CD8-positive, alpha-beta memory T cell (primary cell): ENCODE measurements around the gene IL22RA1. TPM values are rescaled to one million over a fixed set of nuclear protein-coding genes. Genes with fewer than 3 reads are reported as not detected.

ENCODE experiments used
- CTCF ChIA-PET: fragments of 350-600 bp; sonication (Branson Sonifier 250); formaldehyde crosslinking; loops from one replicate; lab custom pipeline; 2021; ENCODE audit warnings: antibody characterized with exemption; lab: Charles Lee
- POLR2A ChIA-PET: fragments of 350-600 bp; sonication (Branson Sonifier 250); formaldehyde crosslinking; loops from one replicate; lab custom pipeline; 2021; ENCODE audit warnings: antibody characterized with exemption; lab: Charles Lee
- DNase-seq, 5 donors: peaks; one replicate each; pipeline versions ENCODE4 v3.0.0 to v3.0.0-alpha.2; 2020 to 2022; ENCODE audit warnings: mixed read lengths in 1 of 5
- H3K27ac ChIP-seq: one replicate; pipeline ENCODE4 v1.7.0; 2013; ENCODE audit warnings: low read depth, mild to moderate bottlenecking, low read length, moderate library complexity
- H3K27me3 ChIP-seq: 2 replicates; pipeline ENCODE4 v1.7.0; 2013; ENCODE audit warnings: low read length, mild to moderate bottlenecking; ENCODE audit not compliant: insufficient read depth, poor library complexity, severe bottlenecking
- H3K36me3 ChIP-seq: 2 replicates; pipeline ENCODE4 v1.7.0; 2013; ENCODE audit warnings: mild to moderate bottlenecking, low read length, moderate library complexity; ENCODE audit not compliant: insufficient read depth
- H3K4me1 ChIP-seq: 2 replicates; pipeline ENCODE4 v1.7.0; 2013; ENCODE audit warnings: mild to moderate bottlenecking, low read length, moderate library complexity; ENCODE audit not compliant: insufficient read depth
- H3K4me3 ChIP-seq: 2 replicates; pipeline ENCODE4 v1.7.0; 2013; ENCODE audit warnings: mild to moderate bottlenecking, low read length
- H3K9me3 ChIP-seq: 2 replicates; pipeline ENCODE4 v1.7.0; 2013; ENCODE audit warnings: mild to moderate bottlenecking, low read length
- H3K27ac Mint-ChIP-seq, 8 donors: one replicate each; pipeline ENCODE4 v1.8.0; 2020 to 2021; ENCODE audit warnings: mixed read lengths in 8 of 8, mild to moderate bottlenecking in 6 of 8, inconsistent platforms in 3 of 8, moderate library complexity in 3 of 8
- H3K27me3 Mint-ChIP-seq, 2 donors: one replicate each; pipeline ENCODE4 v1.8.0; 2020 to 2021; ENCODE audit warnings: mixed read lengths in 2 of 2, mild to moderate bottlenecking in 1 of 2, moderate library complexity in 1 of 2
- H3K36me3 Mint-ChIP-seq, 3 donors: one replicate each; pipeline ENCODE4 v1.8.0; 2020 to 2021; ENCODE audit warnings: mixed read lengths in 3 of 3, inconsistent platforms in 1 of 3, mild to moderate bottlenecking in 1 of 3
- H3K4me1 Mint-ChIP-seq, 3 donors: one replicate each; pipeline ENCODE4 v1.8.0; 2020 to 2021; ENCODE audit warnings: mixed read lengths in 3 of 3, inconsistent platforms in 1 of 3, mild to moderate bottlenecking in 1 of 3
- H3K4me3 Mint-ChIP-seq, 7 donors: one replicate each; pipeline ENCODE4 v1.8.0; 2020 to 2021; ENCODE audit warnings: mixed read lengths in 7 of 7, mild to moderate bottlenecking in 6 of 7, moderate library complexity in 4 of 7, inconsistent platforms in 2 of 7
- H3K9me3 Mint-ChIP-seq, 5 donors: one replicate each; pipeline ENCODE4 v1.8.0; 2020 to 2022; ENCODE audit warnings: mixed read lengths in 5 of 5, mild to moderate bottlenecking in 3 of 5, moderate library complexity in 2 of 5, inconsistent platforms in 1 of 5
- polyA plus RNA-seq: library from polyadenylated mRNA; unstranded; fragments of 300-500 nt; fragmentation: Illumina TruSeq; gene quantifications from one replicate; pipeline ENCODE4 v1.2.3, GENCODE V29; 2021
- total RNA-seq, 2 experiments: library from RNA; stranded (reverse); gene quantifications; one replicate each; pipeline ENCODE4 v1.2.3, GENCODE V29; 2021

The IL22RA1 gene
- total and polyA plus RNA-seq, 3 experiments from 2014 or later, result not detected

DNA sequence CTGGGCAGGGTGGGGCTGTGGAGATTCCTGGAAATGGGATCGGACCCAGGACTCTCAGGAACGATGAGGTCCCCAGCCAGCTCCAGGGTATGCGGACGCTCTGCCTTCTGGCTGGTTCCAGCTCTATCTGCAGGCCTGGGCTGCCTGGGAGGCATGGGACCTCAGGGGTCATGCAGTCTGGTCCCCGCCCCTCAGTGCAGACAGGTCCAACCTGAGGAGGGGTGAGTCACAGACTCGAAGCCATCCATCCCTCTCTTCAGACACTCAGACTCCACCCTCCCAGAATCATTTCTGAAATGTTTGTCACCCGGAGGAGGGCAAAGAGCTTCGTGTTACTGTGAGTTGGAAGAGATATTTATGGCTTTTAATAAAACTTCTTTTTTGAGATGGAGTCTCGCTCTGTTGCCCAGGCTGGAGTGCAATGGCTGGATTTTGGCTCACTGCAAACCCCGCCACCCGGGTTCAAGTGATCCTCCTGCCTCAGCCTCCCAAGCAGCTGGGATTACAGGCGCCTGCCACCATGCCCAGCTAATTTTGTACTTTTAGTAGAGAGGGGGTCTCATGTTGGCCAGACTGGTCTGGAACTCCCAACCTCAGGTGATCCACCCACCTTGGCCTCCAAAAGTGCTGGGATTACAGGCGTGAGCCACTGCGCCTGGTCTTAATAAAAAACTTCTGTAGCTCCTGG lies 25.1 kb downstream of the IL22RA1 start:
- H3K9me3 ChIP-seq, result no peaks in the 10 kb centered on the region
- Mint-ChIP-seq H3K27ac (no peak overlapping the region), H3K36me3 (no peaks in the 10 kb centered on the region), H3K27me3 (peaks cover 24 to 49% of the 10 kb centered on the region in 2 donors), H3K9me3 (no peaks in the 10 kb centered on the region), H3K4me1 (peaks cover 0 to under 1% (median 0%) of the 10 kb centered on the region in 3 donors), H3K4me3 (no peak overlapping the region)
- DNase-seq, result no peak
- ChIA-PET POLR2A (no interaction called here), CTCF (no interaction called here)
- no peak overlapping the region for H3K4me3 ChIP-seq
- peaks cover under 1% of the 10 kb centered on the region for H3K4me1 ChIP-seq
- no peak overlapping the region for H3K27ac ChIP-seq
- H3K36me3 ChIP-seq, result no peaks in the 10 kb centered on the region
- H3K27me3 ChIP-seq, result peaks cover 11% of the 10 kb centered on the region

DNA sequence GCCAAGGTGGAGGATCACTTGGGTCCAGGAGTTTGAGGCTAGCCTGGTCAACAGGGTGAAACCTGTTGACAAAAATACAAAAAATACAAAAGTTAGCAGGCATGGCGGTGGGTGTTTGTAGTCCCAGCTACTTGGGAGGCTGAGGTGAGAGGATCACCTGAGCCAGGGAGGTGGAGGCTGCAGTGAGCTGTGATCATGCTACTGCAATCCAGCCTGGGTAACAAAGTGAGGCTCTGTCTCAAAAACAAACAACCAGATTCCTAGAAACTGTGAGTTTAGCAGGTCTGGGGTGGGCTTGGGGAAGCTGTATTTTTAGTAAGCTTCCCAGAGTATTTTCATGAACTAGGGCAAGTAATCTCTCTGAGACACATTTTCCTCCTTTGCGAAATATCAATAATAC lies 25.8 kb downstream of the IL22RA1 start:
- no peak overlapping the region for H3K27ac Mint-ChIP-seq
- ChIA-PET POLR2A (no interaction called here), CTCF (no interaction called here)
- peaks cover 0 to 8% (median 4%) of the 10 kb centered on the region in 3 donors for H3K4me1 Mint-ChIP-seq
- DNase-seq, result no peak
- no peak overlapping the region for H3K4me3 Mint-ChIP-seq
- Histone ChIP-seq H3K4me1 (peaks cover 8% of the 10 kb centered on the region), H3K36me3 (no peaks in the 10 kb centered on the region), H3K9me3 (no peaks in the 10 kb centered on the region), H3K27ac (no peak overlapping the region), H3K4me3 (no peak overlapping the region), H3K27me3 (peaks cover 11% of the 10 kb centered on the region)
- H3K36me3 Mint-ChIP-seq, result no peaks in the 10 kb centered on the region
- peaks cover 26 to 56% of the 10 kb centered on the region in 2 donors for H3K27me3 Mint-ChIP-seq
- no peaks in the 10 kb centered on the region for H3K9me3 Mint-ChIP-seq

- Mint-ChIP-seq H3K27ac (no peak overlapping the region), H3K4me3 (no peak overlapping the region), H3K36me3 (no peaks in the 10 kb centered on the region), H3K27me3 (peaks cover 24 to 52% of the 10 kb centered on the region in 2 donors), H3K9me3 (no peaks in the 10 kb centered on the region), H3K4me1 (peaks cover 0 to 12% (median 5%) of the 10 kb centered on the region in 3 donors)
- Histone ChIP-seq H3K4me1 (peaks cover 8% of the 10 kb centered on the region), H3K9me3 (no peaks in the 10 kb centered on the region), H3K36me3 (no peaks in the 10 kb centered on the region), H3K27me3 (peaks cover 5% of the 10 kb centered on the region), H3K27ac (no peak overlapping the region), H3K4me3 (no peak overlapping the region)
- DNase-seq, result no peak
- ChIA-PET CTCF (no interaction called here), POLR2A (no interaction called here)
Observed at GRCh38 chr1:24114753-24115152, 28.2 kb downstream of the IL22RA1 start.

DNA sequence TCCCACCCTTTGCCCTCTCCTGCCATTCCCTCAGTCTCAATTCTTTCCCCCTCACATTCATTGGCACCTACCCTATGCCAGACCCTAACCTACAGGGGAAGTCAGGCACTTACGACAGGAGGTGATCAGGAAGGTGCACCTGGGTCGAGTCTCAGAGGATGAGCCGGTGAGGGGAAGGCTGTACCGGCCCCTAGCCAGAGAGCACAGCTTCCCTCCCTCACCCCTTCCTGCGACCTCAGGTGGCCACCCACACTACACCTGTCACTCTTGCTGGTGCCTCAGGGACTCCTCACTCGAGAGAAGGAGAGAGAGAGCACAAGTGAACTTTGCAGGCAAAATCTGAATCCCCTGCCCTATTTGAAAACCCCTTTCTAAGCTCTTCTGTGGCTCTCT lies 29.3 kb downstream of the IL22RA1 start:
- no peaks in the 10 kb centered on the region for H3K36me3 Mint-ChIP-seq
- Histone ChIP-seq H3K4me3 (no peak overlapping the region), H3K27me3 (peaks cover 4% of the 10 kb centered on the region), H3K4me1 (peaks cover 8% of the 10 kb centered on the region), H3K27ac (no peak overlapping the region), H3K9me3 (no peaks in the 10 kb centered on the region), H3K36me3 (no peaks in the 10 kb centered on the region)
- peaks cover 23 to 45% of the 10 kb centered on the region in 2 donors for H3K27me3 Mint-ChIP-seq
- CTCF ChIA-PET, result no interaction called here
- POLR2A ChIA-PET, result no interaction called here
- no peak overlapping the region for H3K27ac Mint-ChIP-seq
- H3K4me3 Mint-ChIP-seq, result no peak overlapping the region
- peaks cover 0 to 12% (median 5%) of the 10 kb centered on the region in 3 donors for H3K4me1 Mint-ChIP-seq
- H3K9me3 Mint-ChIP-seq, result no peaks in the 10 kb centered on the region
- DNase-seq, result peak in 1 of 5 donors; percentile 26

GRCh38 chr1:24111996-24112779 lies 30.8 kb downstream of the IL22RA1 start, which contains the start of gene MYOM3:
TSS of gene MYOM3 (minus strand) at chr1:24112135. CDS start at chr1:24108636, 3,499 bp downstream.
- CTCF ChIA-PET, result no interaction called here
- peaks cover 0 to 12% (median 5%) of the 10 kb centered on the region in 3 donors for H3K4me1 Mint-ChIP-seq
- peak; percentile 13 to 67 (median 28) for DNase-seq
- H3K4me3 ChIP-seq, result no peak within 1 kb of the TSS
- no peaks in the 10 kb centered on the region for H3K36me3 ChIP-seq
- POLR2A ChIA-PET, result no interaction called here
- peaks cover 4% of the 10 kb centered on the region for H3K27me3 ChIP-seq
- no peak within 1 kb of the TSS for H3K27ac ChIP-seq
- H3K36me3 Mint-ChIP-seq, result no peaks in the 10 kb centered on the region
- no peaks in the 10 kb centered on the region for H3K9me3 Mint-ChIP-seq
- peaks cover 8% of the 10 kb centered on the region for H3K4me1 ChIP-seq
- H3K27ac Mint-ChIP-seq, result peak within 1 kb of the TSS in 2 of 8 donors; percentile 43 to 47
- H3K27me3 Mint-ChIP-seq, result peaks cover 14 to 35% of the 10 kb centered on the region in 2 donors
- H3K4me3 Mint-ChIP-seq, result peak within 1 kb of the TSS in 3 of 7 donors; percentile 44 to 63 (median 54)
- H3K9me3 ChIP-seq, result no peaks in the 10 kb centered on the region

DNA sequence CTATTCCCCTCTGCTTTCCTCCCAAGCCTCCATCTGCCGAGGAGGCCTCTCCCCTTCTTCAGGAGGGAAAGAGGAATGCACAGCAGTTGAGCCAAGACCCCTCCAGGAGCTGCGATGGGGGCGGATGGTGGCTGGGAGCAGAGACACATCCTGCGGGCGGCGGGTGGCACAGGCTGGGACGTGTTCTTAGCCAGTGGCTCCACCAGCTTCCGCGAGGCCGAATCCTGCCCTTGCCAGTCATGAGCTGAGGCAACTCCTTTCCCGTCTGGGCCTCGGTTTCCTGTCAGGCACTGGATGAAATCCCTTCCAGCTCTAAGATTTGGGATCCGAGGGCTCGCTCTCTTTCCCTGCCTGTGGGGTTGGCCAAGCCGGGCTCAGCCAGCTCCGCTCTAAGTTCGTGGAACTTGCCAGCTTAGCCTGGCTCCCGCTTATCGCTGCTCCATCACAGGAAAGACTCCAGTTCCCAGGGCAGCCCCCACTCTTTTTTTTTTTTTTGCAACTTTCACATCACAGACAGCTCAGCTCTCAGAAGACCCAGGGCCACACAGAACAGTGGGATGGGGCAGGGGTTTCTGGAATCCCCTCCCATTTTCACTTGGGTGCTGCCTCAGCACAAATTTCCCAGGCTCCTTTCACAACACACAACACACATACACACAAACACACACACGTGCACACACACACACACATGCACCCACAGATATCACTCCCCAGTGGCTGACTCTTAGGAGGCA lies 31.5 kb downstream of the IL22RA1 start:
- H3K36me3 ChIP-seq, result no peaks in the 10 kb centered on the region
- H3K9me3 ChIP-seq, result no peaks in the 10 kb centered on the region
- Mint-ChIP-seq H3K9me3 (no peaks in the 10 kb centered on the region), H3K27me3 (peaks cover 14 to 29% of the 10 kb centered on the region in 2 donors), H3K4me3 (no peak overlapping the region), H3K36me3 (no peaks in the 10 kb centered on the region), H3K27ac (no peak overlapping the region), H3K4me1 (peaks cover 0 to 12% (median 5%) of the 10 kb centered on the region in 3 donors)
- H3K27ac ChIP-seq, result no peak overlapping the region
- CTCF ChIA-PET, result no interaction called here
- DNase-seq, result peak in 1 of 5 donors; percentile 25
- H3K4me1 ChIP-seq, result peaks cover 8% of the 10 kb centered on the region
- POLR2A ChIA-PET, result no interaction called here
- H3K27me3 ChIP-seq, result peaks cover 4% of the 10 kb centered on the region
- H3K4me3 ChIP-seq, result no peak overlapping the region

DNA sequence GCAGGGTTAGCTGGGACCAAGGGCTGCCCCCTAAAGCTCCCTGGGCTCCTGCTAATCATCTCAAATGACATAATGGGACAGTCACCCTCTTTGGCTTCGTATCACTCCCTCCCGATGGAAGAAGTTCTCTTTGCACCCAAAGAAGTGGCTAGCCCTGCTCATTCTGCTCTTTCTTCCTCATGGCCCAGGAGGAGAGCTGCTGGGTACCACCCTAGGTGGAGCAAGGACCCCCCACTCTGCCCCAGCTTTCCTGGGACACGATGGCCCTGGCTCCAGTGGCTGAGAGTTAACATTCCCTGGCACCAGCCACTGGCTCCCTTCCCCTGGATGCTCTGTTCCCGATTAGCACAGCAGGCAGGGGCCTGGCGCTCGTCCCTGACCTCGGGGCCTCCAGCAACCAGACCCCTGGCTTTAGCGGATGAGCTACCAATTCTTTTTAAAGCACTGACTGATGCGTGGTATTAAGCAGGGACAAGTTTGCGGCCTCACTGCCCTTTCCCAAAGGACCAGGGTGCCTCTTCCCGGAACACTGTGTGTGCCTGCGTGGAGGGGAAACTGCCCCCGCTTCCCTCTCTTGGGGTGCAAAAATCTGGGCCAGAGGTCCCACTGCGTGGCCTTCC lies 32.2 kb downstream of the IL22RA1 start:
- ChIA-PET CTCF (no interaction called here), POLR2A (no interaction called here)
- H3K27ac Mint-ChIP-seq, result no peak overlapping the region
- peaks cover 0 to 12% (median 5%) of the 10 kb centered on the region in 3 donors for H3K4me1 Mint-ChIP-seq
- peaks cover 12 to 22% of the 10 kb centered on the region in 2 donors for H3K27me3 Mint-ChIP-seq
- no peaks in the 10 kb centered on the region for H3K9me3 Mint-ChIP-seq
- no peak for DNase-seq
- Histone ChIP-seq H3K36me3 (no peaks in the 10 kb centered on the region), H3K4me3 (no peak overlapping the region), H3K27ac (no peak overlapping the region), H3K4me1 (peaks cover 8% of the 10 kb centered on the region), H3K9me3 (no peaks in the 10 kb centered on the region), H3K27me3 (no peaks in the 10 kb centered on the region)
- no peak overlapping the region for H3K4me3 Mint-ChIP-seq
- H3K36me3 Mint-ChIP-seq, result no peaks in the 10 kb centered on the region
